SJCRH30 (cell line): ENCODE measurements around the gene NAMPT. TPM values are rescaled to one million over a fixed set of nuclear protein-coding genes. Genes with fewer than 3 reads are reported as not detected.
"Not testable (repeated sequence)": the region's sequence is repeated elsewhere in the genome, so short reads cannot be mapped to it uniquely, and the experiment has no call there.

ENCODE experiments used
- DNase-seq, 2 experiments: peaks; one replicate each; pipeline ENCODE4 v3.0.0-alpha.2; 2015 to 2020
- H3K27ac ChIP-seq: fragments of 250-450 bp; sonication (Bioruptor Pico); 2 replicates; pipeline ENCODE4 v1.5.1; 2020; ENCODE audit warnings: mild to moderate bottlenecking, moderate library complexity
- H3K27me3 ChIP-seq: fragments of 250-450 bp; sonication (Bioruptor Pico); 2 replicates; pipeline ENCODE4 v1.5.1; 2020; ENCODE audit warnings: mild to moderate bottlenecking, moderate library complexity
- H3K36me3 ChIP-seq: fragments of 250-450 bp; sonication (Bioruptor Pico); 2 replicates; pipeline ENCODE4 v1.5.1; 2020; ENCODE audit warnings: mild to moderate bottlenecking, moderate library complexity
- H3K4me1 ChIP-seq: fragments of 250-450 bp; sonication (Bioruptor Pico); 2 replicates; pipeline ENCODE4 v1.5.1; 2020; ENCODE audit warnings: mild to moderate bottlenecking, moderate library complexity
- H3K4me3 ChIP-seq: fragments of 250-450 bp; sonication (Bioruptor Pico); 2 replicates; pipeline ENCODE4 v1.5.1; 2020; ENCODE audit warnings: mild to moderate bottlenecking, moderate library complexity
- H3K9me3 ChIP-seq: fragments of 250-450 bp; sonication (Bioruptor Pico); replicated peaks from 2 replicates; pipeline ENCODE4 v1.5.1; 2020; ENCODE audit warnings: mild to moderate bottlenecking, moderate library complexity
- total RNA-seq: library from RNA; depleted of rRNA; stranded (reverse); fragments of >200 nt; shearing (Covaris generic); gene quantifications from 2 replicates; pipeline ENCODE4 v1.2.3, GENCODE V29; 2014; rRNA removed

NAMPT gene
- total RNA-seq, 1 experiment from 2014 or later: 36.2 TPM

DNA sequence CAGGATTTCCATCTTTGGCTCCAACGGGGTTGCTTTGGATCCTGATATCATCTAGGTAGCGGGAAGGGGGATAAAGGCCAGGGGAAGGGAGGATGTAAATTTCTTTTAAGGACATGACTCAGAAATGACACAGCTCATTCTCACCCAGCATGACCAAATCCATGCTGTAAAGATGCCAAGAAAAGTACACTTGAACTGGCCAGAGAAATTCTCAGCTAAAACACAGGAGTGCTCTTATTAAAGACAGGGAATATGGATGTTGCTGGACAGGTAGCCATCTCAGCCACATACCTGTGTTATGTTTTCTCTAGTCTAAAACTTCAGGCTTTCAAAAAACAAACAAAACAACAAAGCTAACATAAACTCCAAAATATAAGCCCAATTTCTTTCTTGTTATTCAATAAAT lies 68.3 kb downstream of the NAMPT start:
- H3K27ac ChIP-seq: peak overlapping the region; percentile 7; the same call in 1 of the 2 replicates
- no peaks in the 10 kb centered on the region for H3K36me3 ChIP-seq
- H3K27me3 ChIP-seq: no peaks in the 10 kb centered on the region
- peaks cover 11% of the 10 kb centered on the region for H3K4me1 ChIP-seq
- DNase-seq: peak; percentile 42 to 65
- peak overlapping the region; percentile 0; the same call in 1 of the 2 replicates for H3K4me3 ChIP-seq
- H3K9me3 ChIP-seq: no peaks in the 10 kb centered on the region

- no peaks in the 10 kb centered on the region for H3K36me3 ChIP-seq
- H3K4me1 ChIP-seq: peaks cover 11% of the 10 kb centered on the region
- no peaks in the 10 kb centered on the region for H3K9me3 ChIP-seq
- no peak for DNase-seq
- no peaks in the 10 kb centered on the region for H3K27me3 ChIP-seq
- no peak overlapping the region for H3K4me3 ChIP-seq
- H3K27ac ChIP-seq: no peak overlapping the region; the same call in 1 of the 2 replicates
Measured at GRCh38 chr7:106215868-106216516, 68.8 kb downstream of the NAMPT start.

- not testable (repeated sequence) for H3K4me3 ChIP-seq, H3K36me3 ChIP-seq, H3K27me3 ChIP-seq, DNase-seq, H3K9me3 ChIP-seq, H3K27ac ChIP-seq
- peaks cover 18% of the 10 kb centered on the region for H3K4me1 ChIP-seq
Measured at GRCh38 chr7:106208944-106209343, 75.8 kb downstream of the NAMPT start.

DNA sequence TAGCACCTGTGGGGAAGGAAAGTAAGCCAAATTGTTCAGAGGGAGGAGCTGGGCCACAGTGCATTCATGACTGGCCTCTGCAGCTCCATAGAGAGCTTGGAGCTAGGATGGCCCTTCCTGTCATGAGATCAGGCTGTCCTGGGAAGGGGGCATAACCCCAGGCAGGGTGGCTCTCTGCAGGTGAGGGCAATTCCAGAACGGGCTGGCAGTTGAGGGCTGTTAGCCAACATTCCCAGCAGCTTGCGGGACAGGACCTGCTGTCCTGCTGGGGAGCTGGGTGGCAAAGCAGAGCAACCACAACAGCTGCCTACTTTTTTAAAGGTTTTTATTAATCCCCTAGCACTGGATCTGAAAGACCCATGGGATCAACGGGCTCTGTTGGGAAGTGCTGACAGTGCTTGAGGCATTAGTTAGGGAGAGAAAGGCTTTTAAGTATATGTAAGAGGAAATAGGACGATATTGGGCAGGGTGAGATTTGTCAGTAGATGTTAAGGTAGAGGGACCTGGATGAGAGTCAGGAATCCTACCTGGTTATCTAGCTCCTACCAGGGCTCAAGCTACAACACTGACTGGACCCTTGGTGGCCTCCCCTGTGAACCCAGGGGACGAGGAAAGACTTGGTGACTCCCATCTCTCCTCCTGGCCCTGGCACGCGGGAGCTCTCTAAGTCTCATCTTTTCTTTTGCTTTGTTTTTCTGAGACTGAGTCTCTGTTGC lies 77.8 kb downstream of the NAMPT start:
- H3K27me3 ChIP-seq: 0 out of 2 replicates have a peak, but pooled peaks cover 4% of the 10 kb centered on the region
- no peaks in the 10 kb centered on the region for H3K36me3 ChIP-seq
- peaks cover 5% of the 10 kb centered on the region; the same call in 1 of the 2 replicates for H3K9me3 ChIP-seq
- peaks cover 18% of the 10 kb centered on the region for H3K4me1 ChIP-seq
- H3K4me3 ChIP-seq: no peak overlapping the region
- DNase-seq: peak; percentile 64 to 75
- no peak overlapping the region for H3K27ac ChIP-seq

GRCh38 chr7:106205621-106206222 lies 79.1 kb downstream of the NAMPT start:
- Histone ChIP-seq H3K36me3 (no peaks in the 10 kb centered on the region), H3K4me1 (peaks cover 18% of the 10 kb centered on the region), H3K9me3 (peaks cover 5% of the 10 kb centered on the region; the same call in 1 of the 2 replicates), H3K4me3 (no peak overlapping the region), H3K27ac (no peak overlapping the region), H3K27me3 (0 out of 2 replicates have a peak, but pooled peaks cover 4% of the 10 kb centered on the region)
- peak in 1 of 2 experiments; percentile 17 for DNase-seq

- H3K36me3 ChIP-seq: no peaks in the 10 kb centered on the region
- no peak overlapping the region for H3K27ac ChIP-seq
- H3K4me1 ChIP-seq: peaks cover 18% of the 10 kb centered on the region
- no peak for DNase-seq
- H3K4me3 ChIP-seq: no peak overlapping the region
- H3K27me3 ChIP-seq: 0 out of 2 replicates have a peak, but pooled peaks cover 7% of the 10 kb centered on the region
- peaks cover 4% of the 10 kb centered on the region; the same call in 1 of the 2 replicates for H3K9me3 ChIP-seq
Measured at GRCh38 chr7:106203473-106203872, 81.3 kb downstream of the NAMPT start.

DNA sequence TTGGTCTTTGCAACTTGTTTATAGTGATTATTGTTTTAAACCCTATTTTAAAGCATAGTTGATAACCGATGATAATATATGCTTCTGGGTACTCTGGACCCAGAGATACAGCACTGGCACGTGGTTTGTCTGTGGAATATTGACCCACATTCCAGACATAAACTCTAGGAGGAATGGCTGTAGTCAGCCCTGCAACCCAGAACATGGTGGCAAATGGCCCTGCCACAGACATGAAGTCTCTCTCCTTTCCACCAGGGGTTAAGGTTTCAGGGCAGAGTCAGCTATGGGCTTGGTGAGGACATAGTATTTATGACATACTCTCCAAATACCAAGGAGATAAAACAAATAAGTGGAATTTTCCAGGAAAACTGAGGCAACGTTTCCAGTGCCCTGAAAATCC lies 83.6 kb downstream of the NAMPT start:
- DNase-seq: no peak
- Histone ChIP-seq H3K4me3 (no peak overlapping the region), H3K36me3 (no peaks in the 10 kb centered on the region), H3K4me1 (peaks cover 6% of the 10 kb centered on the region), H3K9me3 (no peaks in the 10 kb centered on the region), H3K27me3 (0 out of 2 replicates have a peak, but pooled peaks cover 7% of the 10 kb centered on the region), H3K27ac (no peak overlapping the region)

GRCh38 chr7:106199813-106200364 lies 84.9 kb downstream of the NAMPT start:
- no peaks in the 10 kb centered on the region for H3K9me3 ChIP-seq
- H3K4me3 ChIP-seq: no peak overlapping the region
- DNase-seq: no peak
- H3K27me3 ChIP-seq: 0 out of 2 replicates have a peak, but pooled peaks cover 7% of the 10 kb centered on the region
- no peak overlapping the region for H3K27ac ChIP-seq
- no peaks in the 10 kb centered on the region for H3K4me1 ChIP-seq
- no peaks in the 10 kb centered on the region for H3K36me3 ChIP-seq

- H3K9me3 ChIP-seq: no peaks in the 10 kb centered on the region
- H3K4me3 ChIP-seq: no peak overlapping the region
- H3K4me1 ChIP-seq: no peaks in the 10 kb centered on the region
- no peak overlapping the region for H3K27ac ChIP-seq
- 0 out of 2 replicates have a peak, but pooled peaks cover 4% of the 10 kb centered on the region for H3K27me3 ChIP-seq
- no peaks in the 10 kb centered on the region for H3K36me3 ChIP-seq
- no peak for DNase-seq
Measured at GRCh38 chr7:106199024-106199423, 85.8 kb downstream of the NAMPT start.

Other genes starting within 250 kb of the NAMPT start
- 42.8 and 47.5 TPM in 2 replicates for gene SYPL1, start 172.7 kb downstream of the NAMPT start, total RNA-seq